ENCODE data around the gene CHRD. TPM values are rescaled to one million over a fixed set of nuclear protein-coding genes. Genes with fewer than 3 reads are reported as not detected.
A peak's percentile ranks its signal among the peaks of the same experiment; 100 is the strongest.
"Not testable (repeated sequence)": the region's sequence is repeated elsewhere in the genome, so short reads cannot be mapped to it uniquely, and the experiment has no call there.

CHRD gene
- total RNA-seq, 1 experiment from 2014 or later, result not detected

- ChIA-PET CTCF (interaction anchor here (1.2 to 2.0 kb wide), 2 partner anchors 16 to 33 kb away, joined by 3 to 8 read pairs; no protein-coding TSS in a partner anchor), POLR2A (interaction anchor here (0.6 kb wide), 1 partner anchor 23 kb away, joined by 3 read pairs; no protein-coding TSS in a partner anchor)
- peaks cover 28% of the 10 kb centered on the region for H3K4me1 Mint-ChIP-seq (ENCODE audit: insufficient read depth, unreplicated experiment)
- TF ChIP-seq, protein P1, sequence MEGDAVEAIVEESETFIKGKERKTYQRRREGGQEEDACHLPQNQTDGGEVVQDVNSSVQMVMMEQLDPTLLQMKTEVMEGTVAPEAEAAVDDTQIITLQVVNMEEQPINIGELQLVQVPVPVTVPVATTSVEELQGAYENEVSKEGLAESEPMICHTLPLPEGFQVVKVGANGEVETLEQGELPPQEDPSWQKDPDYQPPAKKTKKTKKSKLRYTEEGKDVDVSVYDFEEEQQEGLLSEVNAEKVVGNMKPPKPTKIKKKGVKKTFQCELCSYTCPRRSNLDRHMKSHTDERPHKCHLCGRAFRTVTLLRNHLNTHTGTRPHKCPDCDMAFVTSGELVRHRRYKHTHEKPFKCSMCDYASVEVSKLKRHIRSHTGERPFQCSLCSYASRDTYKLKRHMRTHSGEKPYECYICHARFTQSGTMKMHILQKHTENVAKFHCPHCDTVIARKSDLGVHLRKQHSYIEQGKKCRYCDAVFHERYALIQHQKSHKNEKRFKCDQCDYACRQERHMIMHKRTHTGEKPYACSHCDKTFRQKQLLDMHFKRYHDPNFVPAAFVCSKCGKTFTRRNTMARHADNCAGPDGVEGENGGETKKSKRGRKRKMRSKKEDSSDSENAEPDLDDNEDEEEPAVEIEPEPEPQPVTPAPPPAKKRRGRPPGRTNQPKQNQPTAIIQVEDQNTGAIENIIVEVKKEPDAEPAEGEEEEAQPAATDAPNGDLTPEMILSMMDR (IDR thresholded peaks at IDR 0.05; ENCODE audit: unreplicated experiment), result no peak
- no peak overlapping the region for H3K4me3 Mint-ChIP-seq (ENCODE audit: unreplicated experiment)
- BruUV-seq (replicated peaks), result no TSS peak
- intact Hi-C loops (cut with micrococcal nuclease), result no loop called here
- H3K27ac Mint-ChIP-seq (ENCODE audit: low read depth, unreplicated experiment), result no peak overlapping the region
- no peaks in the 10 kb centered on the region for H3K27me3 Mint-ChIP-seq (ENCODE audit: insufficient read depth, unreplicated experiment)
- no peak for DNase-seq (ENCODE audit: unreplicated experiment)
- H3K36me3 Mint-ChIP-seq (ENCODE audit: insufficient read depth, unreplicated experiment), result peaks cover 29% of the 10 kb centered on the region
- no peaks in the 10 kb centered on the region for H3K9me3 Mint-ChIP-seq (ENCODE audit: unreplicated experiment)
Measured at GRCh38 chr3:184339001-184339400, 40.9 kb upstream of the CHRD start.

DNA sequence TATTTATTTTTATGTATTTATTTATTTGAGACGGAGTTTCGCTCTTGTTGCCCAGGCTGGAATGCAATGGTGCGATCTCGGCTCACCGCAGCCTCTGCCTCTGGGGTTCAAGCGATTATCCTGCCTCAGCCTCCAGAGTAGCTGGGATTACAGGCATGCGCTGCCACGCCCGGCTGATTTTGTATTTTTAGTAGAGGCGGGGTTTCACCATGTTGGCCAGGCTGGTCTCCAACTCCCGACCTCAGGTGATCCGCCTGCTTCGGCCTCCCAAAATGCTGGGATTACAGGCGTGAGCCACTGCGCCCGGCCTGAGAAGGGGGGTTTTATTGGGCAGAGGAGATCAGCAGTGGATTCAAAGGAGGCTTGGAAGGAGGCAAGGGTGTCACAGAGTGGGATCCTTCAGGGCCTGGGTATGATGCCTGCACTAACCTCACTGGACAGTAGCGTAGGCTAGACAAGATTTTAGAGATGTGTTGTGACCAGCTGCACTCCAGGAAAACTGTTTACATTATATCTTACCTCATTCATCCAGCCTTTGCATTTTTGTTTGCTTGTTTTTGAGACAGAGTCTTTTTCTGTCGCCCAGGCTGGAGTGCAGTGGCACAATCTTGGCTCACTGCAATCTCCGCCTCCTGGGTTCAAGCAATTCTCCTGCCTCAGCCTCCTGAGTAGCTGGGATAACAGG is 40.3 kb upstream of the CHRD start:
- H3K27me3 Mint-ChIP-seq (ENCODE audit: insufficient read depth, unreplicated experiment); H3K4me3 Mint-ChIP-seq (ENCODE audit: unreplicated experiment); DNase-seq (ENCODE audit: unreplicated experiment); H3K27ac Mint-ChIP-seq (ENCODE audit: low read depth, unreplicated experiment); BruUV-seq (replicated peaks); intact Hi-C loops (cut with micrococcal nuclease); H3K9me3 Mint-ChIP-seq (ENCODE audit: unreplicated experiment): not testable (repeated sequence)
- Mint-ChIP-seq H3K36me3 (ENCODE audit: insufficient read depth, unreplicated experiment) (peaks cover 26% of the 10 kb centered on the region), H3K4me1 (ENCODE audit: insufficient read depth, unreplicated experiment) (peaks cover 24% of the 10 kb centered on the region)
- POLR2A ChIA-PET, result interaction anchor here (0.6 kb wide), 1 partner anchor 918 kb away, joined by 3 read pairs; no protein-coding TSS in a partner anchor
- CTCF ChIA-PET, result interaction anchor here (1.2 to 2.0 kb wide), 2 partner anchors 15 to 34 kb away, joined by 3 to 8 read pairs; no protein-coding TSS in a partner anchor

DNA sequence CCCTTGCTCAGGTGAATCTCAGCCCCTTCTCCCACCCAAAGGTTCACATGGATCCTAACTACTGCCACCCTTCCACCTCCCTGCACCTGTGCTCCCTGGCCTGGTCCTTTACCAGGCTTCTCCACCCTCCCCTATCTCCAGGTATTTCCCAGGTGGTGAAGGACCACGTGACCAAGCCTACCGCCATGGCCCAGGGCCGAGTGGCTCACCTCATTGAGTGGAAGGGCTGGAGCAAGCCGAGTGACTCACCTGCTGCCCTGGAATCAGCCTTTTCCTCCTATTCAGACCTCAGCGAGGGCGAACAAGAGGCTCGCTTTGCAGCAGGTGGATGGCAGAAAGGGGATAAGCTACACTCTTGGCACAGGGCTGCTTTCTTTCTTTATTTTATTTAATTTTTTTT is 37.9 kb upstream of the CHRD start:
- TF ChIP-seq, protein P1 (IDR thresholded peaks at IDR 0.05; ENCODE audit: unreplicated experiment), result no peak
- peak; percentile 87 for DNase-seq (ENCODE audit: unreplicated experiment)
- CTCF ChIA-PET, result interaction anchor here (0.7 to 3.2 kb wide), 2 partner anchors 12 to 201 kb away, joined by 4 to 15 read pairs; no protein-coding TSS in a partner anchor
- no peaks in the 10 kb centered on the region for H3K9me3 Mint-ChIP-seq (ENCODE audit: unreplicated experiment)
- peaks cover 28% of the 10 kb centered on the region for H3K36me3 Mint-ChIP-seq (ENCODE audit: insufficient read depth, unreplicated experiment)
- peaks cover 25% of the 10 kb centered on the region for H3K4me1 Mint-ChIP-seq (ENCODE audit: insufficient read depth, unreplicated experiment)
- H3K4me3 Mint-ChIP-seq (ENCODE audit: unreplicated experiment), result no peak overlapping the region
- intact Hi-C loops (cut with micrococcal nuclease), result no loop called here
- no TSS peak for BruUV-seq (replicated peaks)
- POLR2A ChIA-PET, result interaction anchor here (1.4 kb wide), 1 partner anchor 27 kb away, joined by 4 read pairs; no protein-coding TSS in a partner anchor
- no peaks in the 10 kb centered on the region for H3K27me3 Mint-ChIP-seq (ENCODE audit: insufficient read depth, unreplicated experiment)
- no peak overlapping the region for H3K27ac Mint-ChIP-seq (ENCODE audit: low read depth, unreplicated experiment)

DNA sequence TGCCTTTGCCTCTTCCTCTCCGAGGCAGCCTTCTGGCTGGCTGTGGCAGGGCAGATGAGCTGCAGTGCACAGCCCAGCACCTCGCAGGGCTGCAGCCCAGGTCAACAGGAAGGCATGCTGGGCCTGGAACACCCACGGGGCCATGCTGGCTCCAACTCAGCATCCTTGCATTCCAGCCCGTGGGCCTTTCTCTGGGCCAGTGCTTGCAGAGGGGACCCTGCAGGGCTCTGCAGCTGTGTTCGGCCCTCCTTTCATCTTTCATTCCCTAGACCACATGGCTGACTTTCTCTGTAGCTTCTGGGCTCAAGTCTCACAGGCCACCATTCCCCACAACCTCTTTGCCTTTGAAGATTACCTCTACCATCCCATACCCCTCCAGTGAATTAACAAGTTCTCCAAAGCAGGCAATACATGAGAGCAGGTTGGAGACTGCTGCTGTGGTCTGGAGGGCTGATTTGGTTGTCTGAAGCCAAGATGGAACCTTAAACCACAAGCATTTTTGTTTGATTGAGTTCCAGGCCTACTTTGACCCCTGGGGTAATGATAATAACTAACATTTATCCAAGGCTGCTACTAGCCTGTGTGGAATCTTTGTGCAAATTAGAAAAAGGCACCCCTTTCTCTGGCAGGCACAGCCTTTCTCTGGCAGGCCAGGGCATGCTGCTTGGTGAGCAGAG is 36.5 kb upstream of the CHRD start:
- TF ChIP-seq, protein P1 (IDR thresholded peaks at IDR 0.05; ENCODE audit: unreplicated experiment), result no peak
- H3K27me3 Mint-ChIP-seq (ENCODE audit: insufficient read depth, unreplicated experiment), result no peaks in the 10 kb centered on the region
- H3K27ac Mint-ChIP-seq (ENCODE audit: low read depth, unreplicated experiment), result no peak overlapping the region
- H3K4me1 Mint-ChIP-seq (ENCODE audit: insufficient read depth, unreplicated experiment), result peaks cover 13% of the 10 kb centered on the region
- ChIA-PET CTCF (interaction anchor here (3.2 kb wide), 1 partner anchor 11 kb away, joined by 15 read pairs; no protein-coding TSS in a partner anchor), POLR2A (no interaction called here)
- DNase-seq (ENCODE audit: unreplicated experiment), result no peak
- H3K9me3 Mint-ChIP-seq (ENCODE audit: unreplicated experiment), result no peaks in the 10 kb centered on the region
- intact Hi-C loops (cut with micrococcal nuclease), result no loop called here
- no peak overlapping the region for H3K4me3 Mint-ChIP-seq (ENCODE audit: unreplicated experiment)
- peaks cover 21% of the 10 kb centered on the region for H3K36me3 Mint-ChIP-seq (ENCODE audit: insufficient read depth, unreplicated experiment)
- BruUV-seq (replicated peaks), result no TSS peak
